Frontal cortex (tissue), 4 donors: ENCODE results near the gene ADGRV1. TPM values are rescaled to one million over a fixed set of nuclear protein-coding genes. Genes with fewer than 3 reads are reported as not detected.

ENCODE experiments used
- DNase-seq, 2 donors: peaks; one replicate each; pipeline ENCODE4 v3.0.0; 2012; ENCODE audit warnings: low spot score in 2 of 2
- FAIRE-seq: peaks from 2 replicates; lab custom pipeline; 2012; peaks lifted over from hg19 to GRCh38; lab: Jason Lieb, UNC
- total RNA-seq: library from RNA; depleted of rRNA; stranded (reverse); fragments of >200 nt; gene quantifications from one replicate; pipeline ENCODE4 v1.2.3, GENCODE V29; 2014
- donor health status: control.
- donor health status: control.
- donor health status: control.

Gene ADGRV1
- total RNA-seq, 1 donor from 2014 or later = 98.6 TPM

- no peak for DNase-seq
- no peak for FAIRE-seq
These were observed 326.7 kb downstream of the ADGRV1 start for GRCh38 chr5:90885180-90885868.

GRCh38 chr5:90886381-90886780, 327.8 kb downstream of the ADGRV1 start:
- no peak for FAIRE-seq
- DNase-seq = no peak

- FAIRE-seq (no peak), DNase-seq (no peak)
These were observed 330.1 kb downstream of the ADGRV1 start for GRCh38 chr5:90888511-90889324.

DNA sequence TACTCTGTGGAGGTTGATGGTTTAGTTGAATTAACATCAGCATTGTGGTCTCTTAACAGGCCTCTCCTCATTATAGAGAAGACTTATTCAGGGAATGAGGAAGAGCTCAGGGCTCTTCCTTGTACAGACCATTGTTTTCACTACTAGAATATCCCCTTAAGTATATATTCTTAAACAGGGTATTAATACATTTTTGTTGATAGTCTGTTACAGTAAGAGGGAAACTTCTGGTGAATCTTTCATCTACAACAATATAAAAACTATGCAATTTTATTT, 330.7 kb downstream of the ADGRV1 start:
- DNase-seq (no peak), FAIRE-seq (no peak)

GRCh38 chr5:90890180-90890579, 331.6 kb downstream of the ADGRV1 start:
- DNase-seq (no peak), FAIRE-seq (no peak)

GRCh38 chr5:90894866-90895420, 336.3 kb downstream of the ADGRV1 start:
- FAIRE-seq = no peak

DNA sequence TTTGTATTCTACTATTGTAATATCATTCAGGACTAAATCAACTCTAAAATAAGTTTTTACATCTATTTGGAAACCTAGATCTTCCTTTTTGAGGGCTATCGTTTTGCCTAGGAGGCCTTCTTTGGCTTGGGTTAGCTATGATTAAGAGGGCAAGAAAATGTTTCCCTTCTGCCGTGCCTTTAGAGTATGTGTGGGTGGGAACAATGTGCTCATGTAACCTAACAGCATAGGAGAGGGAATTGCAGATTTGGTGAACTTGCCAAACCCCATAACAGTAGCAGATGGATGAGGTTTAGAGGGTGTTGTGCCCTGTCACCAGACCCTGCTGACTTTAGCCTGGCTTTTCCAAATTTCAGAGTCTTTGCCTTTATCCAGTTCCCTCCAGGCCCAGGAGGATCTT, 339.0 kb downstream of the ADGRV1 start:
- DNase-seq (no peak), FAIRE-seq (no peak)

More at GRCh38 chr5:90894866-90895420, 336.3 kb downstream of the ADGRV1 start:
- no peak for DNase-seq

- no peak for FAIRE-seq
- DNase-seq = no peak
These were observed 339.9 kb downstream of the ADGRV1 start for GRCh38 chr5:90898326-90899013.

DNA sequence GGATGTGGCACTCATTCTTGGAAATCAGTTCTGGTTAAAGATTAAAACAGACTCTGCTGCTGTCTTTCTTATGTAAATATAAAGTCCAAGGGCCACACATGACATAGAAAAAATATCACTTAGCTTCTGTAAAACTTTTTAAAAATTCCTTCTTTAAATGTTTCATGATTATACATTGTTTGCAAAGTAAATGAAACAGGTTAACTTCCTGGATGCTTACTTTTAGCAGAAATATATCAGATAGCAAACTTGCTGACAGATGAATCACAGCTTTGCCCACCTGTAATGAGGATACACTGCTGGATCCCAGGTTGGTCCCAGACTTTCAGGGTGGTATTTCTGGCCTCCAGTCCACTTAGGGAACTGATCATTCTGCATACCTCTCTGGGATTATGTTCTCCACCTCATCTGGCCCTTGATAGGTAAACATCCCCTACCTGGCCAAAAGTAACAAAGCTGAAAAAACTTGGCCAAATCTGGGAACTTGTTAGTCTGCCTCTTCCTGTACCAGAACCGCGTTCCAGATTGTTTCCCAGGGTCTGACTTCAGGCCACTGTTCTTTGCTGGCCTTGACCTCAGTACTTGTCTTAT, 340.5 kb downstream of the ADGRV1 start:
- FAIRE-seq (no peak), DNase-seq (no peak)

DNA sequence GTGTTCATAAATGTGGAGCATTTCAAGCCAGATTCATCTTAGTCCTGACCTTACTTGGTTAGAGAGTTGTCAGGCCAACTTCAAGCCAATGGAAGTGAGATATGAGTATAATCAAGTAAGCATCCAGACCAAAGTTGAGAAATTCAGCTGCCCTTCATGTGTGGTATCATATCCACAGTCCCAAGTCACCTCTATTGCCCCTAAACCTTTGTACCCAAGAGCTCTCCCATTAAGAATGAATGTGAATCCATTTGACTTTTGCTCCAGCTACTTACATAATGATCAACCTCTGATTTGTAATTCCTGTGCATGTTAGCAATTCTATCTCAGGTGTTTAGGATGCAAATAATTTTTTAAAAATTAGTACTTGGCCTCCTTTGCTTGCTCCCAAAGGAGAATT, 342.7 kb downstream of the ADGRV1 start:
- no peak for FAIRE-seq
- DNase-seq = no peak

DNA sequence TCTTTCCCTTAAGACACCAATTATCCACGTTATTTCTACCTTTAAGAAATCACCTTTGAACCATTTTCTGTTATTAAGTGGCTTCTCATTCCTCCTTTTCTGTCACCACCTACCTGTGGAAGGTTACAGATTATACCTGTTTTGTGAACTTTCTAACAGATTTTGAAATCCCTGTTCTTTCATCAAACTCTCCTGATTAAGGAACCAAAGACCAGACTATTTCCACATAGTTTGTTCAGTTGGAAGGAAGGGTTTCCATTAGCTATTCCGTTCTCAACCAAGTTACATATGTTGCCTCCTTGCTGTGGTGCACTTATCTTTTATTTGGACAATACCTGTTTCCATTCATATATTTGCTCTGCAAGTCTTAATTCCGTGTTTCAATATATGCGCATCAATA, 343.6 kb downstream of the ADGRV1 start:
- FAIRE-seq = no peak
- no peak for DNase-seq

DNA sequence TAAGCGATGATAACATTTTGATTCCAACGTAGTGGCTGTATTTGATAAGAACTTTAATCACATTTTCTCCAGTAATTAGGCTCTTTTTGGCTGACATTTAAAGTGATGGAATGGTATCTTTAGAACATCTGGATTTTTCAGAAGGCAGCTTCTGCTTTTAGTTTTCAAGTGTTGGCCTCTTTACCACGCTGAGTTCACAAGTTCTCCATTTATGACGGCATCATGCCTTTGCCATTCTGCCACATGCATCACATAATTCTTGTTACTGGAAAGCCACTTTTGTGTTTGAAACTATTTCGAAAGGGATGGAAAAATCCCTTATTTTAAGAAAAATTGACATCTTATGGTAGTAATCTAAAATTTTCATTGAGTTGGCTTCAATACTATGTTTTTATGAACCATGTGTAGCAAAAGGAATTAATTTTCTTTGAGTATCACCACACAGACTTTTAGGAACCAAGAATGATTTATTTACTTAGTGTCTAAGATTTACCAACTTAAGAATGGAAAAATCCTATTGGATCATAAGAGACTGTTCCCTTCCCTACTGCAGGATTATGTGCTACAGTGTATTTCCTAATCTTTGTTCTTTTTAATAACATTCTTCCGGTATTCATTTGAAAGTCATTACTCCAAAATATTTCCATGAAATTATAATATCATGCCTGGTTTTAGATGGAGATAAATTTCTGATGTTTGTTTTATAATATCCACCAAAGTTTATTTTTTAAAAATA, 344.2 kb downstream of the ADGRV1 start:
- FAIRE-seq (no peak), DNase-seq (no peak)

GRCh38 chr5:90909101-90909503, 350.5 kb downstream of the ADGRV1 start:
- FAIRE-seq (no peak), DNase-seq (no peak)

GRCh38 chr5:90909940-90910339, 351.3 kb downstream of the ADGRV1 start:
- no peak for FAIRE-seq
- no peak for DNase-seq

GRCh38 chr5:90911169-90911568, 352.6 kb downstream of the ADGRV1 start:
- FAIRE-seq (no peak), DNase-seq (no peak)

- DNase-seq = no peak
- no peak for FAIRE-seq
These were observed 353.9 kb downstream of the ADGRV1 start for GRCh38 chr5:90912476-90912875.

DNA sequence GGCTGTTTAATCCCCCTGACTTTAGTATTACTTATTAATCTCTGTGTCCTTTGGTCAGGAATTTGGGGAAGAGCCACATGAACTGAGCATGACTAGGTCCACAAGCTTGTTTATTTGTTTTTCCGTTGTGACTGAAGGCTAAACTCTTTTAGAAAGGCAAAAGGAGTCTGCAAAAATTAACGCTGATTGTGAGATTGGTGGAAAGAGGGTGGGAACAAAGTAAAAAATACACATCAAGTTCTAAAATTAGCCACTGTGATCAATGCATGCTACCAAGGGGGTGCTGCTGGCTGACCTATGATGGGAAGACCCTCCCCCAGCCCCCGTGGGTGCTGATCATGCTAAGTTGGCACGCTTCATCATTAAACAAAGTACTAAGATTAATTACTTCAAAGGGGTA, 356.8 kb downstream of the ADGRV1 start:
- DNase-seq = no peak

DNA sequence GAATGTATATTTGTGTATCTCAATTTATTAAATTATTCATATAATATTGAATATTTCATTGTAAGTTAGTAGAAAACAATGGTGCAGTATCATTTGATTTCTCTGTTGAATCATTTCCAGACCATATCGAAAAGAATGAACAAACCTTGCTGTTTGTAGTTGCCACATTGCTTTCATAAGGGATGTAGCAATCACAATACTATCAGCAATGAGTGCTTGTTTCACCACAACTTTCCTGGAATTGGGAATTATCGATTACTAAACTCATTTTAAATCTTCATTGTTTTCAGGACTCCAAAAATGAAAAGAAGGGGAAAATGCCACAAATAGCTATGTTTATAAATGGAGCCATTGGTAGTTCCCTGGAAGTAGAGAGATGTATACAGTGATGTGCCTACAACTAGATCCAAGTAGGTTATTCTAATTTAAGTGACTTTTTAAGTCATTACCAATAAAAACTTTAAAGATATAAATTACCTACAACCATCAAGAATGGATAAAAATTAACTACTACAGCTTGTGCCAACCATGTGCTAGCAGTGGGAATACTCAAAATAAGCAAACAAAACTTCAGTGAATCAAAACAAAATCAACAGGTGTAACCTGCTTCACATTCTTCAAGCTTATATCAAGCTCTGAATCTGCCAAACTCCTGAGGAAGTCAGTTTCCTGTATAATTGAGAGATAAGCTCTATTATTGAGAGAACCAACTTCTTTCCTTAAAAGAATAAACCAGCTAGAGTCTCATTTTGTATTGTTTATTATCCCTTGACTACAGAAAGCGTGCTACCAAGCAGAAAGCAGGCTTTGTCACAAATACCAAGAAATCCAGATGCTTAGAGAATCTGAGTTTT, 358.6 kb downstream of the ADGRV1 start:
- FAIRE-seq = no peak

More for the DNA sequence above, 356.8 kb downstream of the ADGRV1 start:
- no peak for FAIRE-seq

More for the DNA sequence above, 358.6 kb downstream of the ADGRV1 start:
- no peak for DNase-seq
